Erythroblast (primary cell): ENCODE data around the gene NKX2-3.

ENCODE experiments used
- DNase-seq, 2 experiments: peaks; one replicate each; lab custom pipeline; 2025; lab: John Stamatoyannopoulos, UW
- GATA1 ChIP-seq: IDR thresholded peaks from 2 replicates; pipeline ENCODE4 v1.6.1; 2011; ENCODE audit warnings: low read depth, mild to moderate bottlenecking, control low read depth, low read length, moderate library complexity
- POLR2A ChIP-seq: IDR thresholded peaks from 2 replicates; pipeline ENCODE4 v1.6.1; 2011; ENCODE audit warnings: mild to moderate bottlenecking, low read length

NKX2-3 gene

GRCh38 chr10:99537989-99538917 is 5.5 kb downstream of the NKX2-3 start:
- TF ChIP-seq POLR2A (no peak), GATA1 (no peak)
- DNase-seq, result no peak

GRCh38 chr10:99539120-99539519 is 6.4 kb downstream of the NKX2-3 start:
- TF ChIP-seq GATA1, result no peak
- TF ChIP-seq POLR2A, result no peak
- DNase-seq, result no peak

DNA sequence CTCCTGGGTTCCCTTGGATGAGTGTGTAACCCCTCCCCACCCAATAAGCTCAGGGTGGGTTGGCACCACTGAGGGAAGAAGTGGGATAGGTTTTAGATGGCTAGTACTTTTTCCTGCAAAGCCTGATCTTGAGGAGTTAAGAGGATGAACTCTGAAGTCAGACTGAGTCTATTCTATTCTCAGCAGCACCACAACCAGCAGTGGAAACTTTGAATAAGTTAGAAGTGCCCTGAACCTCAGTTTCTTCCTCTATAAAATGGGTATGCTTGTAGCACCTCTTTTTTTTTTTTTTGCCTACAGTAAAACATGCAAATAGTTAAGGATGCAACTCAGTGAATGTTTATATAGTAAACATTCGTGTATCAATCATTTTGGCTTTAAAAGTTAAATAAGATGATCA is 7.1 kb downstream of the NKX2-3 start:
- no peak for TF ChIP-seq POLR2A
- TF ChIP-seq GATA1, result no peak
- DNase-seq, result no peak

DNA sequence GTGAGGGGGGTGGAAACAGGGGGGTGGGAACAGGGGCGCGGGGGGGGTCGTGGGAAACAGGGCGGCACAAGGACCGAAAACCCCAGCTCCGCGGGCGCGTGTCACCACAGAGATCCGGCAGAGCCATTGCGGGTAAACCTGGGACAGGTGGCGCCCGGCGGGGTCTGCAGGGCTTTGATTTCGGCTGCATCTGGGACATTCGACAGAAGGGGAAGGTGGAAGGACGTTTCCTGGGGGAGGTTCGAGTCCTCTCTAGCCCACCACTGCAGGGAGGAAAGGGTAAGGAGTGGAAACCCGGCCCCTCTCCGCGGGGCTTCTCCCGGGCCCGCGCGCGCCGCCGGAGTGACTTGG is 7.5 kb downstream of the NKX2-3 start:
- TF ChIP-seq GATA1, result no peak
- no peak for TF ChIP-seq POLR2A
- DNase-seq, result no peak

DNA sequence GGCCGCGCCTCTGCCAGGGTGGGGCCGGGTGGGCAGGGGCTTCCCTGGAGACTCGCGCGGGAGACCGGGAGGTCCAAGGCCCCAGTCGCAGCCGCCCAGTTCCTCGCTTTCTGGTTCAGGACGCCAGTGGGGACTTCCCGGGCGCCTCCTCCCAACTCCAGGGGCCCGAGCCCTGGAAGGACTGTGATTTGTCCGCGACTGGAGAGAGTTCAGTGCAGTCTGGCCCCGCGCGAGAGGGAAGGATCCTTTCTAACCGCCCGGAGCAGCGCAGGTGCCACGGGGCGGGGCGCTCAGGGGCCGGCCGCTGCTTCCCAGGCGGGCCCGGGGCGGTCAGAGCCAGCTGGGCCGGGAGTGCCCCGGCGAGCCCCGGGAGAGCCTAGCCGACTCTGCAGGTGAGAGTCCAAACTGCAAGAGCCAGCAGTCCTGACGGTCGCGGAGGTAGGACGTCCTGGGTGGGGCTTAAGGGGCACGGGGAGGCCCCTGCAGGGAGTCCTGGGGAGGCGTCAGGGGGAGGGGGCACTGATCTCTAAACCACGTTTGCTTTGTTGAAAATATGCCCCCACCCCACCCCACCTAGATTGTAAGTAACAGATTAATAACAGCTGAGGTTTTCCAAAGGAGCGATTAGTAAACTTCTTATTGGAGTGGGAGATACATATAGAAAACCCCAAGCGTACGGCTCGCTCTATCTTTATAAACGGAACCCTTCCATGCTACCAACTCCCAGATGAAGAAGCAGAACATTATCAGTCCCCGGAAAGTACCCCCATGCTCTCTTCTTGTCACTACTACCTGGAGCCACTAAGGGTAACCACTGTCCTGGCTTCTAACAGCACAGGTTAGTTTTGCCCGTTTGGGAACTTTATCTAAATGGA is 8.2 kb downstream of the NKX2-3 start:
- TF ChIP-seq GATA1 (no peak), POLR2A (no peak)

DNA sequence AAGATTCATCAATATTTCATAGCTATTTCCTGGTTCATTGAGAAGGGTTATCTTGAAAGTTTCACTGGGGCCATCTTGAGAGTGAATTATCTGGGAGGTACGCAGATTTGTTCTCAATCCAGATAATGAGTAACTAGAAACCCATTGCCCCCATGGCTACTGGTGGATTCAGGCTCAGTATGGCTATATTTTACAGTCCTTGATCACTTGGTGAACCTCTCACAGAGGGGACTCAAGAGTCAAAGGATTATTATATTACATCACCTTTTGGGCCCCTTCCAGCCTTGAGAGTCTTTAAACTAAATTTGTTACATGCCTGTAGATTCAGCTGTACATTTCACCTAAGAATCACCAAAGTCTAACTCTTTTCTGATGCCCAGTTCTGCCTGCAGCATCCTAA is 11.6 kb downstream of the NKX2-3 start:
- no peak for DNase-seq
- TF ChIP-seq GATA1, result no peak
- no peak for TF ChIP-seq POLR2A

More for the DNA sequence above, 8.2 kb downstream of the NKX2-3 start:
- DNase-seq, result no peak

- DNase-seq, result peak; percentile 23 to 31
Measured at GRCh38 chr10:99548041-99548530, 15.3 kb downstream of the NKX2-3 start.

DNA sequence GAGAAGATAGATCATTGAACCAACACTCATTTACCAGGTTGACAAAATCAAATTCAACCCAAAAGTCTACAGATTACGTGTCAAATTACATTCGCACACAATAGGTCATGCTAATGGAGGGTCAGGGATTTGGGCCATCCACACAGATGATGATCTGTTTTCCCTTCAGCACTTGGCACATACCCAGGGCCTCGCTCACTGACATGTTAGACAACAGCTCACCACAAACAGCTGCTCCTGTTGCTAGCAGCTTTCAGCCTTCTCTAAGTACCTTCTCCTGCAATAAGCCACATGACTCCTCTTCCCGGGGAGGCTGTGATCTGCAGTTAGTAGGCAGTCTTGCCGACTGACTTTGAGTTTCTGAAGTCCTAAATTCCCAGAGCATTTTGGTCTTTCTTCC is 18.4 kb downstream of the NKX2-3 start:
- no peak for DNase-seq
- TF ChIP-seq GATA1, result no peak
- no peak for TF ChIP-seq POLR2A

More at GRCh38 chr10:99548041-99548530, 15.3 kb downstream of the NKX2-3 start:
- TF ChIP-seq GATA1 (no peak), POLR2A (no peak)

- no peak for DNase-seq
- TF ChIP-seq POLR2A (no peak), GATA1 (no peak)
Measured at GRCh38 chr10:99551616-99552015, 18.9 kb downstream of the NKX2-3 start.

GRCh38 chr10:99555371-99555770 is 22.6 kb downstream of the NKX2-3 start:
- TF ChIP-seq GATA1 (no peak), POLR2A (no peak)
- no peak for DNase-seq

GRCh38 chr10:99555825-99556523 is 23.2 kb downstream of the NKX2-3 start:
- TF ChIP-seq POLR2A (no peak), GATA1 (no peak)
- DNase-seq, result no peak

DNA sequence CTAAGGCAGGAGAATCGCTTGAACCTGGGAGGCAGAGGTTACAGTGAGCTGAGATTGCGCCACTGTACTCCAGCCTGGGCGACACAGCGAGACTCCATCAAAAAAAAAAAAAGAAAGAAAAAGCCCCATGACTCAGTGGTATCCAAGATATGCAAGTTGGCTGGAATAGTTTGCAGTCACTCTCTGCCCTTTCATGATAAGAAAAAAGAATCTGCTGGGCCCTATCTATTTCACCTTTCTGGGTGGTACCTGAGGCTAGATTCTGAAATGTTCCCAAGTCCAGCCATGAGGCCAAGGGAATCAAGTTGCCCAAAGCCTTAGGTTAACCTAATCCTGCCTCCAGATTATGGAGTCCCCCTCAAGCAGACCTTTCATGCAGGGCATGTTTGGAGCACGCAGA is 24.3 kb downstream of the NKX2-3 start:
- no peak for DNase-seq
- TF ChIP-seq POLR2A (no peak), GATA1 (no peak)

- TF ChIP-seq GATA1 (no peak), POLR2A (no peak)
- DNase-seq, result no peak
Measured at GRCh38 chr10:99558708-99559107, 26.0 kb downstream of the NKX2-3 start.
